Urinary bladder (tissue), 4 donors: Measurements from ENCODE around the gene PRX. TPM values are rescaled to one million over a fixed set of nuclear protein-coding genes. Genes with fewer than 3 reads are reported as not detected.
A peak's percentile ranks its signal among the peaks of the same experiment; 100 is the strongest.

Experiments
- DNase-seq: peaks from one replicate; pipeline ENCODE4 v3.0.0-alpha.2; 2015; ENCODE audit errors: extremely low spot score
- H3K27ac ChIP-seq: one replicate; pipeline ENCODE4 v1.5.1; 2013; ENCODE audit warnings: low read depth, mild to moderate bottlenecking, moderate library complexity
- H3K36me3 ChIP-seq: one replicate; pipeline ENCODE4 v1.6.1; 2013; ENCODE audit warnings: mild to moderate bottlenecking, moderate library complexity; ENCODE audit not compliant: insufficient read depth
- H3K4me1 ChIP-seq: one replicate; pipeline ENCODE4 v1.6.1; 2013; ENCODE audit warnings: mild to moderate bottlenecking, moderate library complexity; ENCODE audit not compliant: insufficient read depth
- H3K4me3 ChIP-seq: one replicate; pipeline ENCODE4 v1.5.1; 2013; ENCODE audit warnings: low read depth, low read length
- WGBS: extraction: QIAGEN DNeasy Blood & Tissue Kit; methylation state at CpG from one replicate; pipeline ENCODE4 v1.1.7; 2013; 5-methylcytosine and 5-hydroxymethylcytosine counted together
- polyA plus RNA-seq: library from polyadenylated mRNA; stranded (reverse); fragments of 200-250 nt; gene quantifications from one replicate; pipeline ENCODE4 v1.2.3, GENCODE V29; 2013
- total RNA-seq: library from RNA; depleted of rRNA; stranded (reverse); fragments of >200 nt; gene quantifications from one replicate; pipeline ENCODE4 v1.2.3, GENCODE V29; 2014
- donor health status: healthy with polysubstance abuse.
- donor health status: healthy.

The PRX gene
- total and polyA plus RNA-seq, 2 donors = 3.2 to 6.7 TPM

- Histone ChIP-seq H3K36me3 (no peaks in the 10 kb centered on the region), H3K4me3 (no peak overlapping the region), H3K4me1 (no peaks in the 10 kb centered on the region), H3K27ac (no peak overlapping the region)
- no peak for DNase-seq
- WGBS = 93% methylated on average over 22 of the region's 22 CpGs
These were observed 15.6 kb downstream of the PRX start for GRCh38 chr19:40397568-40397906.

DNA sequence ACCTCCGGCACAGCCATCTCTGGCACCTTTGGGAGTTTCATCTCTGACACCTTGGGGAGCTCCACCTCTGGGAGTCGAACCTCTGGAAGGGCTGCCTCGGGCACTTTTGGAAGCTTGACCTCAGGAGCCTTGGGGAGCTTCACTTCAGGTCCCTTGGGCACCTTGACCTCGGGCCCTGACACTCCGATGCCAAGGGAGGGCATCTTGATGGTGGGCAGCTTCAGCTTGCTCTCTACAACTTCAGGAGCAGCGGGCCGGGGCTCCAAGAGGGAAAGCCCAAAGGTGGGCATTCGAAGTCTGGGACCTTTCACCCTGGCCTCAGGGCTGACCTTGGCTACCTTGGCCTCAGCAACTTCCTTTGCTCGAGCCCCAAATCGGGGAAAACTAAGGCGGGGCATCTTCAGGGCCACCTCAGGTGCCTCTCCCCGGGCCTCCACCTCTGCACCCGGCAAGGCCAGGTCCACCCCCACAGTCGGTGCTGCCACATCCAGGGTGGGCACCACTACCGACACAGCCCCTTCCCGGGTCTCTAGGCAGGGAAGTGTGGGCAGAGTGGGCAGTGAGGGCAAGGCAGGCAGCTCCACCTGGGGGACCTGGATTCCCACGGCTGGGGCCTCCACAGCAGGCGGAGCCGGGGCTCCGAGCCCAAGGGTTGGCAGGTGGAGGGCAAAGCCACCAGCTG, 16.2 kb downstream of the PRX start:
- WGBS = 89% methylated on average over 20 of the region's 20 CpGs
- Histone ChIP-seq H3K27ac (no peak overlapping the region), H3K4me3 (no peak overlapping the region), H3K36me3 (no peaks in the 10 kb centered on the region), H3K4me1 (no peaks in the 10 kb centered on the region)
- no peak for DNase-seq

- H3K4me1 ChIP-seq = no peaks in the 10 kb centered on the region
- 91% methylated on average over 14 of the region's 14 CpGs for WGBS
- no peak overlapping the region for H3K4me3 ChIP-seq
- H3K36me3 ChIP-seq = no peaks in the 10 kb centered on the region
- no peak for DNase-seq
- no peak overlapping the region for H3K27ac ChIP-seq
These were observed 17.2 kb downstream of the PRX start for GRCh38 chr19:40395956-40396355.

- no peak overlapping the region for H3K27ac ChIP-seq
- 76% methylated on average over 13 of the region's 13 CpGs for WGBS
- no peak for DNase-seq
These were observed 18.4 kb downstream of the PRX start for GRCh38 chr19:40394816-40395210.

DNA sequence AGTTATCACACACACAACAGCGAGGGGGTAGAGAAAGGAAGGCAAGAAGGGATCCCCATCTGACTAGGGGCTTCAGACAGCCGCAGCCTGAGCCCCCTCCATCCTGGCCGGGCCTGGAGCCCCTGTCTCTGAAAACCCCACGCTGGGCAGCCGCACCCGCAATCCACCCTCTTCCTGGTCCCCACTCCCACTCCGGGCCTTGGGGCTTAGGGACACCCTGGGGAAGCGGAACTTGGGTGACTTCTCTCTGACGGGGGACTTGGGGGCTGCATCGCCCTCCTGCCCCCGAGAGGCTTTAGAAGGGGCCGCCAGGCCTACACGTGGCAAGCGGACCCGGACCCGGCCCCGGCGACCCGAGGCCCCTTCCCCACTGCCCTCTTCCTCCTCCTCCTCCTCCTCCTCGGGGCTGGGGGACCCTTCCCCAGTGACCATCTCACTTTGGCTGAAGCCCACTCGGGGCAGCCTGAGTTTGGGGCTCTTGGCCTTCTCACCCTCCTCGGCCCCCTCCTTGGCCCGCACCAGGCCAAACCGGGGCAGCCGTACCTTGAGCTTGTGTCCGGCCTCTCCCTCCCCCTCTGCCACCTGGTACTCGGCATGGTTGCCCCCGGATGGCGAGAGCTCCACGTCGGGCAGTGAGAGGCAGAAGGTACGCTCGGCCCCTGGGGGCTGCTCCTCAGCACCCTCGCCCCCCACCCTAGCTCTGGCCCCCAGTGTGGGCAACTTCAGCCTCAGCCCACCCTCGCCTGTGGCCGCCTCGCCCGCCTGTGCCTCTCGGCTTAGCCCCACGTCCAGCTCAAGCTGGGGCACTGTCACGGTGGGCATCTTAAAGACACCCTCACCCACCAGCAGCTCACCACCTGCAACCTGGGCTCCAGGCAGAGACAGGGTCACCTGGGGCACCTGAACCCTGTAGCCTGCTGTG, 19.0 kb downstream of the PRX start:
- Histone ChIP-seq H3K36me3 (no peaks in the 10 kb centered on the region), H3K4me3 (no peak overlapping the region), H3K27ac (no peak overlapping the region), H3K4me1 (no peaks in the 10 kb centered on the region)
- no peak for DNase-seq
- 89% methylated on average over 41 of the region's 41 CpGs for WGBS

More at GRCh38 chr19:40394816-40395210, 18.4 kb downstream of the PRX start:
- Histone ChIP-seq H3K36me3 (no peaks in the 10 kb centered on the region), H3K4me3 (no peak overlapping the region), H3K4me1 (no peaks in the 10 kb centered on the region)

GRCh38 chr19:40392894-40393517, 20.2 kb downstream of the PRX start:
- H3K27ac ChIP-seq = no peak overlapping the region
- peak; percentile 56 for DNase-seq
- no peaks in the 10 kb centered on the region for H3K4me1 ChIP-seq
- WGBS = 44% methylated on average over 9 of the region's 9 CpGs
- no peak overlapping the region for H3K4me3 ChIP-seq
- H3K36me3 ChIP-seq = no peaks in the 10 kb centered on the region

DNA sequence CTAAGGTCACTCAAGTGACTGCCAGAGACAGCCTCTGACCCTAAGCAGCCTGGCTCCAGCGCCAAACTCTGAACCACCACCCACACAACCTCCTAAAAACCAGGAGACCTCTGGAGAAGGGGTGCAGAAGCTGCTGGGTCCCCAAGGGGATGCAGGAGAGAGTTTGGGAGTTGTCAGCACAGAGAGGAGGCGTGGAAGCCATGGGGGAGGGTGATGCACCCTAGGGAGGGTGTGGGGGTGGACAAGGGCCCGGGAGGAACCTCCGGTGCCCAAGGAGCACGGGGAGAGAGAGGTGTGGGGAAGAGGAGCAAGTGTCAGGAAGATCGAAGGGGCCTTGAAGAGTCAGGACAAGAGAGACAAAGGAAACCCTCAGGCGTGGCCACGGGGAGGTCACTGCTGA, 21.1 kb downstream of the PRX start:
- no peak overlapping the region for H3K4me3 ChIP-seq
- 74% methylated on average over 8 of the region's 8 CpGs for WGBS
- no peaks in the 10 kb centered on the region for H3K36me3 ChIP-seq
- H3K4me1 ChIP-seq = no peaks in the 10 kb centered on the region
- H3K27ac ChIP-seq = peak overlapping the region; percentile 48
- no peak for DNase-seq

GRCh38 chr19:40390084-40390742, 23.0 kb downstream of the PRX start, which contains the start of gene HIPK4:
TSS of gene HIPK4 (minus strand) at chr19:40390181. CDS start at chr19:40389902, 279 bp downstream.
- H3K4me3 ChIP-seq = no peak within 1 kb of the TSS
- H3K4me1 ChIP-seq = no peaks in the 10 kb centered on the region
- 84% methylated on average over 10 of the region's 10 CpGs for WGBS
- no peak within 1 kb of the TSS for H3K27ac ChIP-seq
- H3K36me3 ChIP-seq = no peaks in the 10 kb centered on the region
- no peak for DNase-seq

- no peaks in the 10 kb centered on the region for H3K36me3 ChIP-seq
- H3K4me1 ChIP-seq = no peaks in the 10 kb centered on the region
- H3K27ac ChIP-seq = no peak overlapping the region
- WGBS = 96% methylated on average over 33 of the region's 33 CpGs
- H3K4me3 ChIP-seq = no peak overlapping the region
- DNase-seq = no peak
These were observed 23.6 kb downstream of the PRX start for GRCh38 chr19:40389404-40390083.

DNA sequence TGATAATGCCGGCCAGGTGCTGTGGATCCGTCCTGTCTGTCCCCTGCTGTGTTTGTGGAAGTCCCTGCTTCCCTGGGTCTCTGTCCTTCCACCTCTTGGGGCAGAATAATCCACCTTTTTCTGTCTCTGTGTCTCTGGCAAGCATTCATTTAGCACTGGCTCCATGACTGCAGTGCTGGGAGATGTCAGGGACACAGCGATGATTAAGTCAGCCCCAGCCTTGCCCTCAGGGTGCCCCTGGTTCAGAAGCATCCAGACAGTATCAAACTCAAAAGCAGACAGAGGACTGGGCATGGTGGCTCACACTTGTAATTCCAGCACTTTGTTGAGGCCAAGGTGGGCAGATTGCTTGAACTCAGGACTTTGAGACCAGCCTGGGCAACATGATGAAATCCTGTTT, 24.7 kb downstream of the PRX start:
- 76% methylated on average over 3 of the region's 3 CpGs for WGBS
- no peak for DNase-seq
- Histone ChIP-seq H3K4me1 (no peaks in the 10 kb centered on the region), H3K4me3 (no peak overlapping the region), H3K36me3 (no peaks in the 10 kb centered on the region), H3K27ac (no peak overlapping the region)

GRCh38 chr19:40387155-40387554, 26.0 kb downstream of the PRX start:
- no peak overlapping the region for H3K4me3 ChIP-seq
- no peak for DNase-seq

GRCh38 chr19:40383668-40384248, 29.4 kb downstream of the PRX start:
- no peak for DNase-seq
- Histone ChIP-seq H3K27ac (no peak overlapping the region), H3K4me1 (no peaks in the 10 kb centered on the region), H3K36me3 (no peaks in the 10 kb centered on the region), H3K4me3 (no peak overlapping the region)
- WGBS = 85% methylated on average over 28 of the region's 28 CpGs

More at GRCh38 chr19:40387155-40387554, 26.0 kb downstream of the PRX start:
- 91% methylated on average over 10 of the region's 10 CpGs for WGBS
- Histone ChIP-seq H3K27ac (no peak overlapping the region), H3K4me1 (no peaks in the 10 kb centered on the region), H3K36me3 (no peaks in the 10 kb centered on the region)

GRCh38 chr19:40381321-40381720, 31.9 kb downstream of the PRX start:
- WGBS = 79% methylated on average over 3 of the region's 3 CpGs
- Histone ChIP-seq H3K4me1 (no peaks in the 10 kb centered on the region), H3K27ac (no peak overlapping the region), H3K4me3 (no peak overlapping the region), H3K36me3 (peaks cover 8% of the 10 kb centered on the region)
- DNase-seq = no peak
